Glutamatergic neuron (in vitro differentiated cells): ENCODE data around the gene LYPD4. TPM values are rescaled to one million over a fixed set of nuclear protein-coding genes. Genes with fewer than 3 reads are reported as not detected.

Experiments
- DNase-seq: peaks from one replicate; pipeline ENCODE4 v3.0.0; 2022
- H3K27ac Mint-ChIP-seq: one replicate; pipeline ENCODE4 v1.8.0; 2020; ENCODE audit warnings: mild to moderate bottlenecking, mixed read lengths, inconsistent platforms; ENCODE audit not compliant: unreplicated experiment
- H3K27me3 Mint-ChIP-seq: one replicate; pipeline ENCODE4 v1.8.0; 2020; ENCODE audit warnings: mild to moderate bottlenecking, moderate library complexity, mixed read lengths, inconsistent platforms; ENCODE audit not compliant: unreplicated experiment
- H3K36me3 Mint-ChIP-seq: one replicate; pipeline ENCODE4 v1.8.0; 2020; ENCODE audit warnings: mild to moderate bottlenecking, mixed read lengths, inconsistent platforms; ENCODE audit not compliant: unreplicated experiment
- H3K4me1 Mint-ChIP-seq: one replicate; pipeline ENCODE4 v1.8.0; 2020; ENCODE audit warnings: mild to moderate bottlenecking, low read depth, mixed read lengths, inconsistent platforms; ENCODE audit not compliant: unreplicated experiment
- H3K4me3 Mint-ChIP-seq: one replicate; pipeline ENCODE4 v1.8.0; 2020; ENCODE audit warnings: mild to moderate bottlenecking, mixed read lengths, inconsistent platforms; ENCODE audit not compliant: unreplicated experiment
- H3K9me3 Mint-ChIP-seq: one replicate; pipeline ENCODE4 v1.8.0; 2020; ENCODE audit warnings: mild to moderate bottlenecking, moderate library complexity, mixed read lengths, inconsistent platforms; ENCODE audit not compliant: unreplicated experiment
- CTCF ChIP-seq: fragments of 200-600 bp; sonication (generic); IDR thresholded peaks from one replicate; pipeline ENCODE4 v1.5.0; 2021; ENCODE audit not compliant: partially characterized antibody, unreplicated experiment
- total RNA-seq: library from RNA; stranded (reverse); fragmentation: NEBNext Ultra II Directional; extraction: Animal tissue kit (Norgen Biotek cat#: 25700); gene quantifications from one replicate; pipeline ENCODE4 v1.2.1, GENCODE V29; 2021; ENCODE audit not compliant: unreplicated experiment

LYPD4 gene
- total RNA-seq, 1 donor from 2014 or later = not detected

GRCh38 chr19:41871573-41872383 is 27.3 kb upstream of the LYPD4 start:
- Mint-ChIP-seq H3K36me3 (no peaks in the 10 kb centered on the region), H3K27ac (no peak overlapping the region)

GRCh38 chr19:41870401-41870873 is 26.0 kb upstream of the LYPD4 start:
- DNase-seq = no peak
- H3K4me1 Mint-ChIP-seq = peaks cover 9% of the 10 kb centered on the region
- peaks cover 1% of the 10 kb centered on the region for H3K9me3 Mint-ChIP-seq
- H3K27me3 Mint-ChIP-seq = peaks cover 2% of the 10 kb centered on the region
- H3K36me3 Mint-ChIP-seq = no peaks in the 10 kb centered on the region
- H3K27ac Mint-ChIP-seq = no peak overlapping the region
- TF ChIP-seq CTCF = no peak
- H3K4me3 Mint-ChIP-seq = no peak overlapping the region

More at GRCh38 chr19:41871573-41872383, 27.3 kb upstream of the LYPD4 start:
- DNase-seq = no peak
- Mint-ChIP-seq H3K4me1 (peaks cover 9% of the 10 kb centered on the region), H3K27me3 (peaks cover 2% of the 10 kb centered on the region), H3K9me3 (peaks cover 1% of the 10 kb centered on the region), H3K4me3 (no peak overlapping the region)
- no peak for TF ChIP-seq CTCF

GRCh38 chr19:41869374-41869955 is 25.0 kb upstream of the LYPD4 start:
- H3K4me1 Mint-ChIP-seq = peaks cover 9% of the 10 kb centered on the region
- no peak overlapping the region for H3K4me3 Mint-ChIP-seq
- peaks cover 4% of the 10 kb centered on the region for H3K27me3 Mint-ChIP-seq
- H3K27ac Mint-ChIP-seq = no peak overlapping the region
- TF ChIP-seq CTCF = no peak
- no peaks in the 10 kb centered on the region for H3K36me3 Mint-ChIP-seq
- no peak for DNase-seq
- H3K9me3 Mint-ChIP-seq = peaks cover 1% of the 10 kb centered on the region

- no peak for TF ChIP-seq CTCF
- DNase-seq = no peak
- Mint-ChIP-seq H3K4me3 (no peak overlapping the region), H3K36me3 (no peaks in the 10 kb centered on the region), H3K9me3 (peaks cover 1% of the 10 kb centered on the region), H3K4me1 (peaks cover 14% of the 10 kb centered on the region), H3K27me3 (peaks cover 9% of the 10 kb centered on the region), H3K27ac (peak overlapping the region; percentile 38)
These were observed 24.5 kb upstream of the LYPD4 start for GRCh38 chr19:41868989-41869300.
